Activated T-cell treated with anti-CD3 and anti-CD28 coated beads for 48 hours (primary cell): ENCODE results near the gene UGT1A10.
"Not testable (repeated sequence)": the region's sequence is repeated elsewhere in the genome, so short reads cannot be mapped to it uniquely, and the experiment has no call there.

Experiments used
- DNase-seq: peaks from one replicate; pipeline ENCODE4 v3.0.0-alpha.2; 2020; ENCODE audit warnings: low read depth

UGT1A10 gene

DNA sequence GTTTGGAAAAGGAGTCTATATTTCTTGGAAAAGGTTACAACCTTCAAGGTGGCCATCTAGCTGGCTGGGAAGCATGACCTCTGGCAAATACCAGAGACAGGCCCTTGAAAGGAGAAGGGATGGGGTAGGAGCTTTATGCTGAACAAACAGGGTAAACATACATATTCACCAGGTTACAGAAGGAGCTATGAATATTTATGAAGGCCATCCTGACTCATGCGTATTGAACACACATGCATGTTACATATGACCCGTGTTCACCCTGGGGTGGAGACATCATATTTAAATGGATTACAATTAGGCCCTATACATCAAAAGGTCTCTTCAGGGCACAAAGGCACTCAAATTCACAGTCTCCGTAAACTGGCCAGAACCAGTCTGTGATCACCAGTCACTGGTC, 19.7 kb downstream of the UGT1A10 start:
- not testable (repeated sequence) for DNase-seq

- DNase-seq = no peak
Observed at GRCh38 chr2:233656443-233656842, 20.2 kb downstream of the UGT1A10 start.

DNA sequence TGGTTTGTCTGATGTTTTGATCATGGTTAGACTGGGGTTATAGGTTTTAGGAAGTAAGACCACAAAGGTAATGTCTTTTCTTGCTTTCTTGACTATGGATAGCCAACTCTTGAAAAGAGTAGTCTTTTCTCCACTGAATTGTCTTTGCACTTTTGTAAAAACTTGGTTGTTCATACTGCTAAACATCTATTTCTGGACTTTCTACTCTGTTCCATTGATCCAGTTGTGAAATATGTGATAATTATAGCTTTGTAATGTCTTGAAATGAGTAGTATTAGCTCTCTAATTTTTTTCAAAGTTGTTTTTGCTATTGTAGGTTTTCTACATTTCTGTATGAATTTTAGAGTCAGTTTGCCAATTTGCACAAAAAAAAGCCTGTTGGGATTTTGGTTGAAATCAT, 22.4 kb downstream of the UGT1A10 start:
- DNase-seq = no peak

GRCh38 chr2:233663911-233664310, 27.7 kb downstream of the UGT1A10 start:
- DNase-seq = no peak

DNA sequence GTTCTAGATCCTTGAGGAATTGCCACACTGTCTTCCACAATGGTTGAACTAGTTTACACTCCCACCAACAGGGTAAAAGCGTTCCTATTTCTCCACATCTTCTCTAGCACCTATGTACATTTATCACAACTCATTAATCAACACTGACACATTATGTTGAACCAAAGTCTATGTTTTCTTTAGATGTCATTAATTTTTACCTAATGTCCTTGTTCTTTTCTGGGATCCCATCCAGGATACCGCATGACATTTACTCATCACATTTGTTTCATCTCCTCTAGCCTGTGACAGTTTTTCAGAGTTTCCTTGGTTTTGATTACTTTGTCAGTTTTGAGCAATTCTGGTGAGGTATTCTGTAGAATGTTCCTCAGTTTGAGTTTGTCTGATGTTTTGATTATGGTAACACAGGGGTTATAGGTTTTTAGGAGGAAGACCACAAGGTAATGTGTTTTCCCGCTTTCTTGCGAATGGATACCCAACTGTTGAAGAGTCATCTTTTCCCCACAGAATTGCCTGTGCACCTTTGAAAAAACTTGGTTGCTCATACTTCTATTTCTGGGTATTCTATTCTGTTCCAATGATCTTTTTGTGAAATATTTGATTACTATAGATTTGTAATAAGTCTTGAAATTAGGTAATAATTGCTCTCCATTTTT, 32.5 kb downstream of the UGT1A10 start:
- DNase-seq = no peak

DNA sequence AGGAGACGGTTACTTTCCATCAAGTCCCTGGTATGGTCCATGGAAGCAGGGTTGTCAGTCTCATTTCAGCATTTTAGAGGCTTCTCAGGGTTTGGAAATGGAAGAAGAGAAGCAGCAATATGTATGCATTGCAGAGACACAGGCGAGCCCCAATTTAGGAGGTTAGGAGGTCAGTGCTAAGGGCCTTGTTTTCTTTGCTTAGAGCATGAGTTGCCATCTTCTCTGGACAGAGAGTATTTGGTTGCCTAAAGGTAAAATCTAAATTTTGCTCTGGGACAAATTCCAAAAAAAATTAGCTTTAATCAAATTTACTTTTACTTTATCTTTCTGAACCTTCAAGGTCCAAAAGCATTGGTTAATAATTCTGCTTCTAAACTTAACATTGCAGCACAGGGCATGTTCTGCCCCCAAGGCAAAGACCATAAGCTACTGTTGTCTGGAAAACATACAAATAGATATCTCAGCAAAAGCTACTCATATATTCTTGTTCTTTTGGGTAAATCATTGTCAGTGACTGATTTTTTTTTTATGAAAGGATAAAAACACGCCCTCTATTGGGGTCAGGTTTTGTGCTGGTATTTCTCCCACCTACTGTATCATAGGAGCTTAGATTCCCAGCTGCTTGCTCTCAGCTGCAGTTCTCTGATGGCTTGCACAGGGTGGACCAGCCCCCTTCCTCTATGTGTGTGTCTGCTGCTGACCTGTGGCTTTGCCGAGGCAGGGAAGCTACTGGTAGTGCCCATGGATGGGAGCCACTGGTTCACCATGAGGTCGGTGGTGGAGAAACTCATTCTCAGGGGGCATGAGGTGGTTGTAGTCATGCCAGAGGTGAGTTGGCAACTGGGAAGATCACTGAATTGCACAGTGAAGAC, 35.3 kb downstream of the UGT1A10 start, which contains the start of gene UGT1A9:
UGT1A9 (plus strand) TSS at position 609 of the 872 bp plus-strand sequence; CDS start at position 646, 37 bp downstream.
- DNase-seq = no peak

GRCh38 chr2:233672886-233673285, 36.6 kb downstream of the UGT1A10 start:
- DNase-seq = no peak

DNA sequence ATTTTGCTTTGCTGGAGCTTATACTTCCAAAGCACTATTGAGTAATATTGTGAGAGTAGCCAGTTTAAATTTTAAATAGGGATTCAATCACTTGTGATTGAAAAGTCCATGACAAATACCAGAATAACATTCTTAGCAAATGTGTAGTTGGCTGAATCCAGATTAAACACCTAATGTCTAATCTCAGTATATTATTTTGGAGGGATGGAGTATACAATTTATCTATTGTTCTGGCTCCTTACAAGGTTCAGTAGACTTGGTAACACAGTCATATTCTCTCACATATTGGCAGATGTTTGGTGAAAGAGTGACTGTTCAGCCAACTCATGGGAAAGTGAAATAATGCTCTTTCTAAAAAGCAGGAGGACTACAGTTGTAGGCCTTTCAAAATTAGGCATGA, 37.6 kb downstream of the UGT1A10 start:
- DNase-seq = no peak

DNA sequence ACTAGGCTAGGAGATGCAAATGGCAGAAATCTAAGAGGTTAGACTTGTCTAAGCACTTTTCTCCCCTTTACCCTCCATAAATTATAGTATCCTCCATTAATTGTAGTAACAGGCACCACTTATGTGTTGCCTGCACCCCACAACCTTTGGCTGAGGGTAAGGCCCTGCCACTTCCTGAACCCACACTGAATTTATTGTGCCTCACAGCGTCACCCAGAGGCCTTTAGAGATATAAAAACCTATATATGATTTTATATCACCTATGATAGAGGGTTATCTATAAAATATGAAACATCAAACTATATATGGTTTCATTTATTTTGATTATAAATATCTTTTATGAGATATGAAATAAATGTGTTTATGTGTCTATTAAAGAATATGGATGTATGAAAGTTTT, 38.1 kb downstream of the UGT1A10 start:
- no peak for DNase-seq

GRCh38 chr2:233674995-233675394, 38.7 kb downstream of the UGT1A10 start:
- DNase-seq = no peak

GRCh38 chr2:233676046-233676445, 39.8 kb downstream of the UGT1A10 start:
- no peak for DNase-seq

DNA sequence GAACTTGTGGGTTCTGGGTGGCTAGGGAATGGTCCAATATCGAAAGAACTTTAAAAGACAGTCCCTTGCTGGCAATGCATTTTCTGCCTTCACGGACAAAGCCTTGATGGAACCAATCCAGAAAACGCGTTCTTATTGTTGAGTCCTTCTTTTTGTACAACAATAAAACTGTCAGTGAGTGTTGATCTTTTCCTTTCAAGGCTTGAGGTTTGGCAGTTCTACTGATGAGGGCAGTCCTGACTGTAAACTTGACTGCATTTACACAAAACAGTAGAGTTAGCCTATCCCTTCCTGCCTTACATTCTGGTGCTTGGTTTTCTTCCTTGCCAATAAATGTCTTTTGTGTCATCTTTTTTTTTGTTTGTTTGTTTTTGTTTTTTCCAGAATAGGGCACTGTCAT, 42.9 kb downstream of the UGT1A10 start:
- DNase-seq = no peak

DNA sequence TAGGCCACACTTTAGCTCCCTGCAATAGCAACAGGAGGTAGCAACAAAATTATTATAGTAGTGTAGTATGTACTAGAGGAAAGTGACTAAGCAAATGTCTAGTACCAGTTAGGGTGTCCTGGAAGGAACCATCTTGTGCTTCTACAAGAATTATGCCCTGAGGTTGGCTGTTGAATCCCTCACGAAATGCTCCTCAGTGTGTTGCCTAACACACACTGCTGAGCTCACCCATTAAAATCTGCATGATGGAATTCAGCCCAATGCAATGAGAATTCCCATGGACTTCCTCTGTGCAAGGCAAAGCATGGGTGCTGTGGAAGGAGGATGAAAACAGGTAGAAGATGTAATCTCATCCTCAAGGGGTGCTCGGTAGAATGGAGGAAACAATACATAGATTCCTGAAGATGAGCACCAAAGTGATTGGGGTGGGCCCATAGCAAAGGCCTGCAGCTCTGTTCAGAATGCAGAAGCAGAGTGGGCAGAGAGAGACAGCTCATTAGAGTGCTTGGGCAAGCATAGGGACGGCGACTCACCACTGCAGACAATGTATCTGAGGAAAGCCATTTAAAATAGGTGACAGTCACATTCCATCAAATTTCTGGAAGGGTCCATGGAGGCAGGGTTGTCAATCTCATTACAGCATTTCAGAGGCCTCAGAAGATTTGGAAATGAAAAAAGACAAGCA, 44.3 kb downstream of the UGT1A10 start:
- DNase-seq = no peak

DNA sequence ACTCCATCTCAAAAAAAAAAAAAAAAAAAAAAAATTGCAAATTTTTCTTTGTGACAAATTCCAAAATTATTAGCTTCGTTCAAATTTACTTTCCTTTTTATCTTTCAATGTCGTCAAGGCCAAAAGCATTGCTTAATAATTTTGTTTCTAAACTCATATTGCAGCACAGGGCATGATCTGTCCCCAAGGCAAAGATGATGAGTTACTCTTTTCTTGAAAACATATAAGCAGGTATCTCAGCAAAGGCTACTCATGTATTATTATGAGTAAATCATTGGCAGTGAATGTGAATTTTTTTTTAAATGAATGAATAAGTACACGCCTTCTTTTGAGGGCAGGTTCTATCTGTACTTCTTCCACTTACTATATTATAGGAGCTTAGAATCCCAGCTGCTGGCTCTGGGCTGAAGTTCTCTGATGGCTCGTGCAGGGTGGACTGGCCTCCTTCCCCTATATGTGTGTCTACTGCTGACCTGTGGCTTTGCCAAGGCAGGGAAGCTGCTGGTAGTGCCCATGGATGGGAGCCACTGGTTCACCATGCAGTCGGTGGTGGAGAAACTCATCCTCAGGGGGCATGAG, 45.4 kb downstream of the UGT1A10 start, which contains the start of gene UGT1A7:
UGT1A7 (plus strand) TSS at position 381 of the 579 bp plus-strand sequence; CDS start at position 418, 37 bp downstream.
- no peak for DNase-seq

DNA sequence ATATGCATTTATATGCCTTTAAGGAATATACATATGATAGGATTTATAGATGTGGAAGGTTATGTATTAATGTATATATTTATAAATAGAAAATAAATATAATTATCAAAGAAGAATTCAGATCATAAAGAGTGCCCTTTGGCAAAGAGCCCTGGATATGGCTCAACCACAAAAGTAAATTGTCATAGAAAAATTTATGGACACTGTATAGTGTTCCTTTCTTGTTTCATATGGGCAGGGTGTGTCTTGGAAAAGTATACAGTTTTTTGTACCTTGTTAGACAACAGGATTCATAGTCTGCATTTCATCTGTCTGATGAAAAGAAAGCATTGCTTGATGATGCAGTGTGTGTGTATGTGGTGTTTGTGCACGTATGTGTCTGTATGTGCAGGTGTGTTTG, 48.4 kb downstream of the UGT1A10 start:
- no peak for DNase-seq

DNA sequence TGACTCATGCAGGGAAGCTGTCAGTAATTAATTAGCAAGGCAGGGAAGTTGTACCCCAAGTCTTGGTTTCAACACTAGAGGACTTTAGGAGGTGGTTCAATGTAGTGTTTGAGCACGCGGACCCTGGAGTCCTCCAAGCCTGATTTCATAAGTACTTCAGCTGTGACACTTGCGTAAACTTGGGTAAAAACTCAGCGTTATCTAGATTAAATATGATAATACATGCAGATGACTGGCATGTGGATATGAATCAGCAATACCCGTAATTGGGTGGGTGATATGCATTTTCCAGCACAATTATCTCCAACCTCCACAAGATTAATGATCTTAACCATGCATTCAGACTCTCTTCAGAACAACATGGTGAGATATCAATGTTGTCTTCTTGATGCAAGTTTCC, 50.7 kb downstream of the UGT1A10 start:
- no peak for DNase-seq

GRCh38 chr2:233688341-233688740, 52.1 kb downstream of the UGT1A10 start:
- no peak for DNase-seq

- DNase-seq = no peak
Observed at GRCh38 chr2:233689031-233689430, 52.8 kb downstream of the UGT1A10 start.

DNA sequence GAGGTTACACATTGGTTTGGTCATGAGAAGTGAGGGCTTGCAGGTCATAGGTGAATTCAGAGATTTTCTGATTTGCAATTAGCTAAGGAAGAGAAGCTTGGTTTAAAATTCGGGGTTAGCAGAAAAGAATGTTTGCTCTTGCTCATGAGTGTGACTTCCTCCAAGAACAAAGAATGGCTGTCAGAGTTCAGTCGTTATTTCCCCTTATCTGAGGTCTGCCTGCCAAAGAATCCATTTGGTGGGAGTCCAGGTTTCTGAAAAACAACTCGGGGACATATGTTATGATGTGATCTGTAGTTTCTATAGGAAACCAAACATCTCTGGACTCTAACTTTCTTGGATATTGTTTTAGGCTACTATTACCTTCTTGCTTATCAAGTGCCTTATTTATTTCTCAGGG, 53.3 kb downstream of the UGT1A10 start:
- no peak for DNase-seq

DNA sequence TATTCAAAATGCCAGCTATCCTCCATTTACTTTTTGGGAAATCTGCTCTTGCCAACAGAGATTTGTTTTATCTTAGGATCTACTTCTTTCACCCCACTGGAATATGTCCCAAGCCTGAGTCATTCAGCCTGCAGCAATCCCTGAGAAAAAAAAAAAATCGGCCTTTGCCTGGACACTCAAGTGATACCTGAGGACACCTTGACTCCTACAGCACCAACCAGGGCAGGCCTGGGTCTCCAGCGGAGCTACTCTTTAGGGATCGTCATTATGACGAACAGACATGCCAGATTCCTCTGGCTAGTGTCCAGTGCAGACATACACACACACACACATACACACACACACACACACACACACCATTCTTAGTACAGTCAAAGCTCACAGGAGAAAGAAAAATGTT, 54.2 kb downstream of the UGT1A10 start:
- DNase-seq = no peak

GRCh38 chr2:233691443-233692433, 55.5 kb downstream of the UGT1A10 start:
- no peak for DNase-seq
